ENCODE measurements around the gene FYN. TPM values are rescaled to one million over a fixed set of nuclear protein-coding genes. Genes with fewer than 3 reads are reported as not detected.

Gene FYN
- total RNA-seq, 1 experiment from 2014 or later = 18.5 TPM

GRCh38 chr6:111858347-111858746, 14.9 kb downstream of the FYN start:
- Histone ChIP-seq H3K9me2 (ENCODE audit: insufficient read depth) (no peaks in the 10 kb centered on the region), H3K27me3 (ENCODE audit: insufficient read depth, low read length) (0 out of 2 replicates have a peak, but pooled peaks cover 5% of the 10 kb centered on the region), H3K36me3 (ENCODE audit: control insufficient read depth in 1 of 2, insufficient read depth in 2 of 2, low read length in 2 of 2) (no peaks in the 10 kb centered on the region), H3K27ac (ENCODE audit: low read depth, low read length) (no peak overlapping the region), H3K9ac (ENCODE audit: low read length) (no peak overlapping the region), H2AFZ (ENCODE audit: low read depth, low read length, poor library complexity, severe bottlenecking) (no peak overlapping the region), H3K4me2 (ENCODE audit: low read length) (no peak overlapping the region), H3K9me3 (ENCODE audit: control insufficient read depth in 1 of 2, insufficient read depth in 1 of 2, low read depth in 1 of 2, low read length in 2 of 2) (no peaks in the 10 kb centered on the region), H3K79me2 (ENCODE audit: insufficient read depth, low read length) (no peaks in the 10 kb centered on the region), H3K4me3 (replicated peaks in 1 of 2; ENCODE audit: low read depth in 1 of 2, low read length in 2 of 2) (no peak overlapping the region), H4K20me1 (ENCODE audit: insufficient read depth) (no peaks in the 10 kb centered on the region), H3K4me1 (ENCODE audit: control insufficient read depth in 1 of 2, insufficient read depth in 2 of 2, low read length in 2 of 2) (no peaks in the 10 kb centered on the region)
- ChIA-PET POLR2A (no interaction called here), RAD21 (ENCODE audit: low non-redundant PET in 1 of 2, low total read pairs in 2 of 2, uncharacterized antibody in 2 of 2, unreplicated experiment in 2 of 2) (no interaction called here), CTCF (no interaction called here)
- no TSS peak for BruUV-seq (replicated peaks)
- DNase-seq (ENCODE audit: low read depth, low spot score) = no peak
- no peak for ATAC-seq
- intact Hi-C loops (cut with micrococcal nuclease) = no loop called here
- TF ChIP-seq CTCF (IDR thresholded peaks at IDR 0.05 in 2 of 3, conservative IDR thresholded peaks at IDR 0.05 in 1 of 3; ENCODE audit: borderline replicate concordance in 1 of 3, insufficient read depth in 1 of 3, low read depth in 2 of 3, low read length in 2 of 3) = no peak
- TF ChIP-seq POLR2A (IDR thresholded peaks at IDR 0.05; ENCODE audit: borderline replicate concordance, extremely low read depth, insufficient read depth, insufficient read length) = no peak
- TF ChIP-seq REST (IDR thresholded peaks at IDR 0.05; ENCODE audit: low read depth) = no peak
- TF ChIP-seq EZH2phosphoT487 (IDR thresholded peaks at IDR 0.05; ENCODE audit: borderline replicate concordance) = no peak
- TF ChIP-seq ZBTB33 (IDR thresholded peaks at IDR 0.05; ENCODE audit: extremely low read depth, insufficient replicate concordance, low read length) = no peak
- no peak for TF ChIP-seq FOSL1 (IDR thresholded peaks at IDR 0.05; ENCODE audit: low read depth)
- TF ChIP-seq CEBPB (IDR thresholded peaks at IDR 0.05; ENCODE audit: low read depth) = no peak
